ENCODE results near the gene GPRIN3.

DNA sequence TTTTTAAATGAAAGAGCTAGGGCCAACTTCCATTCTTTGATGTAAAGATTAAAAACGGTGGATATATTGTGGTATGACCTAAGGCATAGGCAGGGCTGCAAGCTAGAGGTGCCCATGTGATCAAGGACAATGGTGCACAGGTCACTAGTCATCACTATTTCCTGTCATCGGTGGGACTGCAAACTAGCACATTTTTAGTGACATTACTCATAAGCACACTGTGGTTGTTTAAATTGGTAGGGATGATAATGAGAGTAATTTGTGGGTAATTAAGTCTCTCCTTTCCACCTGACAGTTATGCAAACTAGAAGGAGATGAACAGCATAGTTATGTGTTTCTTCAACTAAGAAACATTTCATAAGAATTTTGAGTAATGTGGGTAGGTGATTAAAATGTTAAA, 85.4 kb downstream of the GPRIN3 start:
- TF ChIP-seq, protein P1, sequence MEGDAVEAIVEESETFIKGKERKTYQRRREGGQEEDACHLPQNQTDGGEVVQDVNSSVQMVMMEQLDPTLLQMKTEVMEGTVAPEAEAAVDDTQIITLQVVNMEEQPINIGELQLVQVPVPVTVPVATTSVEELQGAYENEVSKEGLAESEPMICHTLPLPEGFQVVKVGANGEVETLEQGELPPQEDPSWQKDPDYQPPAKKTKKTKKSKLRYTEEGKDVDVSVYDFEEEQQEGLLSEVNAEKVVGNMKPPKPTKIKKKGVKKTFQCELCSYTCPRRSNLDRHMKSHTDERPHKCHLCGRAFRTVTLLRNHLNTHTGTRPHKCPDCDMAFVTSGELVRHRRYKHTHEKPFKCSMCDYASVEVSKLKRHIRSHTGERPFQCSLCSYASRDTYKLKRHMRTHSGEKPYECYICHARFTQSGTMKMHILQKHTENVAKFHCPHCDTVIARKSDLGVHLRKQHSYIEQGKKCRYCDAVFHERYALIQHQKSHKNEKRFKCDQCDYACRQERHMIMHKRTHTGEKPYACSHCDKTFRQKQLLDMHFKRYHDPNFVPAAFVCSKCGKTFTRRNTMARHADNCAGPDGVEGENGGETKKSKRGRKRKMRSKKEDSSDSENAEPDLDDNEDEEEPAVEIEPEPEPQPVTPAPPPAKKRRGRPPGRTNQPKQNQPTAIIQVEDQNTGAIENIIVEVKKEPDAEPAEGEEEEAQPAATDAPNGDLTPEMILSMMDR (IDR thresholded peaks at IDR 0.05; ENCODE audit: low read depth, low read length): no peak
- no peak for TF ChIP-seq EZH2phosphoT487 (IDR thresholded peaks at IDR 0.05; ENCODE audit: low read depth)

All from OCI-LY3 (cell line).